Duodenal mucosa (tissue), 2 donors: Measurements from ENCODE around the gene MGP.

Source experiments
- H3K27ac ChIP-seq: one replicate; pipeline ENCODE4 v1.7.0; 2013; ENCODE audit warnings: low read depth, low read length
- H3K27me3 ChIP-seq, 2 donors: one replicate each; pipeline ENCODE4 v1.7.0; 2013; ENCODE audit warnings: low read length in 2 of 2, control low read depth in 1 of 2; ENCODE audit not compliant: insufficient read depth in 2 of 2, control insufficient read depth in 1 of 2
- H3K36me3 ChIP-seq, 2 donors: one replicate each; pipeline ENCODE4 v1.7.0; 2013; ENCODE audit warnings: low read length in 2 of 2, control low read depth in 1 of 2; ENCODE audit not compliant: insufficient read depth in 2 of 2, control insufficient read depth in 1 of 2
- H3K4me1 ChIP-seq, 2 donors: one replicate each; pipeline ENCODE4 v1.7.0; 2013; ENCODE audit warnings: low read length in 2 of 2, control low read depth in 1 of 2; ENCODE audit not compliant: insufficient read depth in 2 of 2, control insufficient read depth in 1 of 2
- H3K4me3 ChIP-seq, 2 donors: one replicate each; pipeline ENCODE4 v1.7.0; 2013; ENCODE audit warnings: low read length in 2 of 2, low read depth in 1 of 2
- H3K9ac ChIP-seq, 2 donors: one replicate each; pipeline ENCODE4 v1.7.0; 2013; ENCODE audit warnings: low read length in 2 of 2, low read depth in 1 of 2
- H3K9me3 ChIP-seq, 2 donors: one replicate each; pipeline ENCODE4 v1.7.0; 2013; ENCODE audit warnings: low read length in 2 of 2, control low read depth in 1 of 2; ENCODE audit not compliant: control insufficient read depth in 1 of 2

Gene MGP

DNA sequence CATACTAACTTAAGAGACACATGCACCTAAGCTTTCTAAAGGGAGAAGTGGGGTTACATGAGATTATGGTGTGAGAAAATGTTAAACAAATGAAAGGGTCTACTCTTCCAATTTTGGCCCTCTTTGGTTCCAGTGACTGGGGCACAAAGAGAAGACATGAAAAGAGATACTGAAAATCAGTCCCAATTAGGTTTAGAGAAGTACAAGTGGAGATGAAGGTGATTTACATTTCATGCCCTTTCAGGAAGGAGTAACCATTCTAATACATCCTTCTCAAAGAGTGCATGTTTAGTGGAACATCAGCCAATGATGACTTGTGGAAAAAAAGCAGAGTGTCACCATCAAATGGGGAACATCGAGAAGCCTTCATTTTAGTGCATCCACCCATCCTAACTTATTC is 14.4 kb downstream of the MGP start:
- Histone ChIP-seq H3K4me3 (no peak overlapping the region), H3K27ac (no peak overlapping the region), H3K9me3 (peaks cover 0 to 2% of the 10 kb centered on the region in 2 donors), H3K4me1 (no peaks in the 10 kb centered on the region), H3K9ac (no peak overlapping the region), H3K27me3 (no peaks in the 10 kb centered on the region), H3K36me3 (no peaks in the 10 kb centered on the region)

- Histone ChIP-seq H3K27ac (no peak overlapping the region), H3K36me3 (no peaks in the 10 kb centered on the region), H3K4me3 (no peak overlapping the region), H3K4me1 (no peaks in the 10 kb centered on the region), H3K9me3 (peaks cover 0 to 2% of the 10 kb centered on the region in 2 donors), H3K9ac (no peak overlapping the region), H3K27me3 (no peaks in the 10 kb centered on the region)
Measured at GRCh38 chr12:14868916-14869506, 16.6 kb downstream of the MGP start.

DNA sequence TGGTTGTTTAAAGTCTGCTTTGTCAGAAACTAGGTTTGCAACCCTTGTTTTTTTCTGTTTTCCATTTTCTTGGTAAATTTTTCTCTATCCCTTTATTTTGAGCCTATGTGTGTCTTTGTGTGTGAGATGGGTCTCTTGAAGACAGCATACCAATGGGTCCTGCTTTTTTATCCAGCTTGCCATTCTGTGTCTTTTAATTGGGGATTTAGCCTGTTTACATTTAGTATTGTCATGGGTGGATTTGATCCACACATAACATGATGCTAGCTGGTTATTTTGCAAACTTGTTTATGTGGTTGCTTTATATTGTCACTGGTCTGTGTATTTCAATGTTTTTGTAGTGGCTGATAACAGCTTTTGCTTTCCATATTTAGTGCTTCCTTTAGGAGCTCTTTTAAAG is 25.2 kb downstream of the MGP start:
- no peak overlapping the region for H3K9ac ChIP-seq
- H3K4me1 ChIP-seq, result no peaks in the 10 kb centered on the region
- H3K4me3 ChIP-seq, result no peak overlapping the region
- H3K27me3 ChIP-seq, result no peaks in the 10 kb centered on the region
- H3K36me3 ChIP-seq, result no peaks in the 10 kb centered on the region
- no peaks in the 10 kb centered on the region for H3K9me3 ChIP-seq
- H3K27ac ChIP-seq, result no peak overlapping the region

- Histone ChIP-seq H3K27me3 (no peaks in the 10 kb centered on the region), H3K36me3 (no peaks in the 10 kb centered on the region), H3K9me3 (no peaks in the 10 kb centered on the region), H3K9ac (no peak overlapping the region), H3K4me3 (no peak overlapping the region), H3K4me1 (no peaks in the 10 kb centered on the region), H3K27ac (no peak overlapping the region)
Measured at GRCh38 chr12:14858513-14858912, 27.1 kb downstream of the MGP start.

GRCh38 chr12:14854586-14855183 is 31.0 kb downstream of the MGP start:
- Histone ChIP-seq H3K4me1 (no peaks in the 10 kb centered on the region), H3K27me3 (no peaks in the 10 kb centered on the region), H3K9me3 (no peaks in the 10 kb centered on the region), H3K9ac (no peak overlapping the region), H3K36me3 (no peaks in the 10 kb centered on the region), H3K27ac (no peak overlapping the region), H3K4me3 (no peak overlapping the region)

- no peak overlapping the region for H3K9ac ChIP-seq
- H3K9me3 ChIP-seq, result no peaks in the 10 kb centered on the region
- no peaks in the 10 kb centered on the region for H3K27me3 ChIP-seq
- no peak overlapping the region for H3K4me3 ChIP-seq
- H3K36me3 ChIP-seq, result no peaks in the 10 kb centered on the region
- no peaks in the 10 kb centered on the region for H3K4me1 ChIP-seq
- H3K27ac ChIP-seq, result no peak overlapping the region
Measured at GRCh38 chr12:14853961-14854360, 31.7 kb downstream of the MGP start.

DNA sequence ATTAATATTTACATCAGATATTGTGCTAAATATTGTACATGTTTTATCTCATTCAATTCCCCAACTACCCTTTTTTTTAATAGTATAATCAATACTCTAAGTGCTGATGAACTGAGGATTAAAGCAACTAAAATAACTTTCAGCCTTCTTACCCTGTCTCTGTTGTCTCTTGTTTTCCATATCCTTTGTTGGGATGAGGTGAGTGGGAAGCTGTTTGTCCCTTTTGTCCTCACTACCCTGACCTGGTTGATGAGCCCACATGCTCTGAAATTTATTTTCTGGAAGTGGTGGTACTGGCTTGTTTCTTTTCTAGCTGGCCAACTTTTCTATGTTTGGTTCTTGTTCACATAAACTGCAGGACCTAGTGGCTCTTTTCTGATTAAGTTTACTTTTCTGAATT is 32.8 kb downstream of the MGP start:
- H3K36me3 ChIP-seq, result no peaks in the 10 kb centered on the region
- H3K9me3 ChIP-seq, result no peaks in the 10 kb centered on the region
- no peaks in the 10 kb centered on the region for H3K4me1 ChIP-seq
- H3K27me3 ChIP-seq, result no peaks in the 10 kb centered on the region
- no peak overlapping the region for H3K27ac ChIP-seq
- no peak overlapping the region for H3K9ac ChIP-seq
- H3K4me3 ChIP-seq, result no peak overlapping the region

DNA sequence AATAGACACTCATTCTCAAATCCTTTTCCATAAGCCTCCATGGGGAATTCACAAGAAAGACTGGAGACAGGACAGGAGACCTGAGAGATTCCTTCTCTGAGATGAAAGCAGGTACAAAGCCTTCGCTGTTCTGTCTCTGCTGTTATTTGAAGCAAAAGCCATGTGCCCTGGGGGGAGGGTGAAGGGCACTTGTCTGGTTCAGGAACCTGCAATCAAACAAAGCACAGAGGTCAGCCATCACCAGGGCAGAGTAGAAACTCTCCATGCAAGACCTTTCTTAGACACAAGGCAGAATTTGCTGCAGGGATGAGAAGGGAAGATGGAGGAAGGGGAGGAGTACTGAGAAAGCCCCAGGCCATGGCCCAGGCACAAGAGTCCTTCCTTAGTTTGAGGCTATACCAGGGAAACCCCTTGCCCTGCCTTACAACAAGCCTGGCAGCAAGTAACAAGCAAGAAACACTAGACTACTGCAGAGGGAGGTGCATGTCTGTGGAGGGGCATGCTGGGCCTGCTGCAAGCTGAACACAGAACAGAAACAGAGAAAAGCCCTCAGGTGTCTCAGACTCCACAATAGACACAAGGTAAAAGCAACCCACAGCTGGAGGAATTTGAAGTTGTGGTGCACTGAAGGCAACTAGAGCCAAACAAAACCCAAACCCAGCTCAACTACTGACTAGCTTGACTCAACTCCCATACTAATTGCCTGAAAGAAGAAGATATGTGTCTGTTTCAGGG is 34.6 kb downstream of the MGP start:
- Histone ChIP-seq H3K4me3 (no peak overlapping the region), H3K4me1 (peaks cover 7 to 11% of the 10 kb centered on the region in 2 donors), H3K9me3 (no peaks in the 10 kb centered on the region), H3K27me3 (no peaks in the 10 kb centered on the region), H3K36me3 (no peaks in the 10 kb centered on the region), H3K9ac (no peak overlapping the region), H3K27ac (no peak overlapping the region)

- no peaks in the 10 kb centered on the region for H3K9me3 ChIP-seq
- H3K4me1 ChIP-seq, result peaks cover 7 to 14% of the 10 kb centered on the region in 2 donors
- H3K4me3 ChIP-seq, result no peak overlapping the region
- H3K27ac ChIP-seq, result no peak overlapping the region
- H3K27me3 ChIP-seq, result no peaks in the 10 kb centered on the region
- H3K9ac ChIP-seq, result no peak overlapping the region
- H3K36me3 ChIP-seq, result no peaks in the 10 kb centered on the region
Measured at GRCh38 chr12:14849661-14850060, 36.0 kb downstream of the MGP start.

DNA sequence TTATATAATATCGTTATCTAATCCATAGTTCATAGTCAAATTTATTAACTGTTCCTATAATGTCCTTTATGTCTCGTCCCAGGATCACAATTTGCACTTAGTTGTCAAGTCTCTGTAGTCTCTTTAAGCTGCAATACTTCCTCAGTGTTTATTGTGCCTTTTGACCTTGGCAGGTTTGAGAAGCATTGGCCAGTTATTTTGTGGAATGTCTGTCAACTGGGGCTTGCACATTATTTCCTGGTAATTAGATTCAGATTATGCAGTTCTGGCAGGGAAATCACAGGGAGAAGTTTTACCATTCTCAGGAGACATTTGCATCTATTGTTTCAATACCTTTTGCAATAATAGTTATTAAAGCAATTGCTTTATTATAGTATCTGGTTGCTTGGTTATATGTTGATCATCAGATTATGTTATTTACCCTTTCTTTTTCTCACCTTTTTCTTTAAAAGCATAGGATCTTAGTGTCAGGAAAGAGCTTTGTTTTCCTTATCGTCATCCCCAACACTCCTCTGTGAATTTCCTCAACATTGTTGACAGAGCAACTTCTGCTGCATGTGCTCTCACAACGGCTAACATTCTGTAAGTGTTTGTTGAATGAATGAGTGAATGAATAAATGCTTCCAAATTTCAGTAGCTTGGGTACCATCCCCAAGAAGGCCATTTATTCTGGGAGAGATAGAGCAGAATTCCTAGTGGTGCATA is 38.6 kb downstream of the MGP start:
- no peak overlapping the region for H3K27ac ChIP-seq
- H3K27me3 ChIP-seq, result no peaks in the 10 kb centered on the region
- no peaks in the 10 kb centered on the region for H3K36me3 ChIP-seq
- no peak overlapping the region for H3K4me3 ChIP-seq
- H3K9ac ChIP-seq, result no peak overlapping the region
- H3K9me3 ChIP-seq, result no peaks in the 10 kb centered on the region
- peaks cover 7 to 18% of the 10 kb centered on the region in 2 donors for H3K4me1 ChIP-seq
